ENCODE measurements around the gene RBBP8.
"Not testable (repeated sequence)": the region's sequence is repeated elsewhere in the genome, so short reads cannot be mapped to it uniquely, and the experiment has no call there.

The RBBP8 gene

DNA sequence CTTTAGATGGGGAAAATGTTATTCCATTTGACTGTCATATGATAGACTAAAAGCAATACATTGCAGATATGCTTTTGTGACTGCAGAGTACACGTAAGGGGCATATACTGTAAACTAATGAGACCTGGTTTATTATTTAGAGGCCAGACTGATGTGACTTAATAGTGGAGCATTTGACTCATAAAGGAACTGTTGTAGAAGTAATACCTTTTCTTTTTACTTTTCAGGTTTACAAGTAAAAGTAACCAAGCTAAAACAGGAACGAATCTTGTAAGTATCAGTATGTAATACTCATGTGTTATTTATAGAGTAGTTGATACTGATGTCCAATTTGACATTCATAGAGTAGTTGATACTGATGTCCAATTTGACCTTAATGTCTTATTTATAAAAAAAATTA lies 13.1 kb downstream of the RBBP8 start:
- no peak for DNase-seq

DNA sequence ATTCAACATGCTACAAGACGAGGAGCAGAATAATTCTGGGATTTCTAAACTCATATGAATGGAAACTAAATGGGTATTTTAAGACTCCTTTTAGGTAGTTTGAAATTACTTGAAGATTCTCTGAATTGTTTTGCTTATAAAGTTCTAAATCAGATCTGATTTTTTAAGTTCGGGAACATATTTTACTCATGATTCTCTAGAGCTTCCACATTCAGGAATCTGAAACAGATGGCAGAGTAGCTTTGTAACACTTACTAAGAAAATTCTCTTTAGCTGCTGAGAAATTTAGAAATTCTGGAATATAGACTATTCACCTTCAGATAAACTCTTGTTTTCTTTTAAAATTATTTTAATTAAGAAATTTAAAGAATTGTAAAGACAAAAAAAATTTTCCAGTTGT lies 13.7 kb downstream of the RBBP8 start:
- DNase-seq = no peak

DNA sequence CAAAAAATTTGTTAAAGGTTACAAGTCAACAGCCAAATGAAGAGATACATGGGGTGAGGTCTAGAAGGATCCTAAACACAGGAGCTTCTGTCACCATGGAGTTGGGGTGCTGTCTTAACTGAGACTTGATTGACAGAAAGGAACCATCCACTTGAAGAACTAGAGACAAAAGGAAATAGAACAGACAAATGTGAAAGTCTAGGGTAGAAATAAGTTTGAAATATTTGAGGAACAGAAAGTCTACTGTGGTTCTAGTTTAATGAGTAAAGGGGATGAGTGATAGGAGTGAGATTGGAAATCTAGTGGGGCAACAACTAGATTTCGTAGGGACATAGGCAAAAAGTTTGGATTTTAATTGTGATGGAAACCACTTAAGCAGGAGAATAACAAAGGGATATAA lies 18.7 kb downstream of the RBBP8 start:
- no peak for DNase-seq

DNA sequence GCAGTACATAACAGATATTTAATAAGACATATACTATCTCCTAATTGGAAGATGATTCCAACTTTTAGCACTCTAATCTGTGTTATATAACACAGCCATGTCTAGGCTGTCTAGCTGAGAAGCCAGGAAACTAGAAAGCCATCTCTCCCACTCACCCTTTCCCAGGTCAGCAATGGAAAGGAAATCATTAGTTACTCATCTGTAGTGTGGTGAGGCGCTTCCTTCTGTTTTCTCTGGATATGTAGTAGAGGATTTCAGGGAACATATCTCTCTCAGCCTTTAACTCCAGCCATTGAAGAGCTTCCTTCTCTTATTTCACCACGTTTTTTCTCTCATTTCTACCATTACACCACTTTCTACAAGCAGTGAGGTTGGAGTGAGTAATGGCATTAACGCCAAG lies 19.4 kb downstream of the RBBP8 start:
- no peak for DNase-seq

DNA sequence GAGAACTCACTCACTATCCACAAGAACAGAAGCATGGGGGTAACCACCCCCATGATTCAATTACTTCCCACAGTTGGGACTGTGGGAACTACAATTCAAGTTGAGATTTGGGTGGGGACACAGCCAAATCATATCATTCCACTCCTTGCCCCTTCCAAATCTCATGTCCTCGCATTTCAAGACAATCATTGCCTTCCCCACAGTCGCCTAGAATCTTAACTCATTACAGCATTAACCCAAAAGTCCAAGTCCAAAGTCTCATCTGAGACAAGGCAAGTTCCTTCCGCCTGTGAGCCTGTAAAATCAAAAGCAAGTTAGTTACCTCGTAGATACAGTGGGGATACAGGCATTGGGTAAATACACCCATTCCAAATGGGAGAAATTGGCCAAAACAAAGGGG lies 20.9 kb downstream of the RBBP8 start:
- not testable (repeated sequence) for DNase-seq

DNA sequence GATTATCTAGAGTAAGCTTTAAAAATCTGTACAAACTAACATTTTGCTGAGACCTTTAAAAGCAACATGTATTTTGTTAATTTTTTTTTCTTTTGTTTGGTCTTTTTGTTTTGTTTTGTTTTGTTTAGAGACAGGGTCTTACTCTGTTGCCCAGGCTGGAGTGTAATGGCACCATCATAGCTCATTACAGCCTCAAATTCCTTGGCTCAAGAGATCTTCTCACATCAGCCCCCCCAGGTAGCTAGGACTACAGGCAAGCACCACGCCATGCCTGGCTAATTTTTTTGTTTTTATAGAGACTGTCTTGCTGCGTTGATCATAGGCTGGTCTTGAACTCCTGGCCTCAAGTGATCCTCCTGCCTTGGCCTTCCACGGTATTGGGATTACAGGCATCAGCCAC lies 23.1 kb downstream of the RBBP8 start:
- no peak for DNase-seq

DNA sequence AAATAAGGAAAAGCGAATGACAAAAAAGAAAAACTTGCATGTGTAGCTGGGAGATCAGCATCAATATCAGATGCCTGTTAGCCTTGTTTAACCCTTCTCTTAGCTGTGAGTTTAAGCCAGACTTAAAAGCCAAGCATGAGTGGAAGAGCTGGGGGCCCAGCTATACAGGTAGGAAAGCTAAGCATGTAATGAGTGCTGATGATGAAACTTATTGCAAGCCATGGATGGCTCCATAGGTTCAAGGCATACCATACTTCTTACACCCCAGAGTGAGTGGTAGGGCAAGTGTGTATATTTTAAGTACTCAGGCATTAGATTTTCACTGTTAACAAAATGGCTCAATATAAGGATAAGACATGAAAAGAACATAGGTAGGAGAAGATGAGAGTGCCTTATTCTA lies 28.0 kb downstream of the RBBP8 start:
- DNase-seq = no peak

DNA sequence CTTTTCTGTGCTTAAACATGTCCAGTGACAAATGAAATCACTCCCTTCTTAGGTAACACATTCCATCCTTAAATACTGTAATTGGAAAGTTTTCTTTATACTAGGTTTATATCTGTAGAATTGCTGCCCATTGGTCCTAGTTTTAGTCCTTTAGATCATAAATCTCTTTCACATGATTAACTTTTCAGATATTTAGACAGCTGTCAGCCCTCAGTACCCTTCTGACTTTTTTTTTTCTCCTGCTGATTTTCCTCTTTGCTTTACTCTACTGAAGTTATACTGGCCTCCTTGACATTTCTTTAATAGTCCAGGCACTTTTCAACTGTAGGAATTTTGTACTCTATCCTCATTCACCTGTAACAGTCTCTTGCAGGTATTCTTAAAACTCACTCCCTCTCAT lies 28.9 kb downstream of the RBBP8 start:
- no peak for DNase-seq

DNA sequence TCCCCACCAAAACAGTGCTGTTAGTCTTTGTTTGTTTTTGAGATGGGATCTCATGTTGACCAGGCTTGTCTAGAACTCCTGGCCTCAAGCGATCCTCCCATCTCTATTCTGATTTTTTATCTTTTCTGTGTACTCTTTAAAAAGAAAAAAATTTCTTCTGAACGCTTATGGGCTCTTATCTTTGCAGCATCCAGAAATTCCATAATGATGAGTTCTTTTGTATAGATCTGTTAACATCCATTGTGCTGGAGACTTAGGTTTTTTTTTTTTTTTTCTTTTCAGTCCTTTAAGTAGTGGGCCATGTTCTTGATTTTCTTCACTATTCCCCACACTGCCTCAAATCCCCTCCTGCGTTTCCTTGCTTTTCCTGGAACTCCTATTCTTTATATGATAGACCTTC lies 31.0 kb downstream of the RBBP8 start:
- DNase-seq = no peak

DNA sequence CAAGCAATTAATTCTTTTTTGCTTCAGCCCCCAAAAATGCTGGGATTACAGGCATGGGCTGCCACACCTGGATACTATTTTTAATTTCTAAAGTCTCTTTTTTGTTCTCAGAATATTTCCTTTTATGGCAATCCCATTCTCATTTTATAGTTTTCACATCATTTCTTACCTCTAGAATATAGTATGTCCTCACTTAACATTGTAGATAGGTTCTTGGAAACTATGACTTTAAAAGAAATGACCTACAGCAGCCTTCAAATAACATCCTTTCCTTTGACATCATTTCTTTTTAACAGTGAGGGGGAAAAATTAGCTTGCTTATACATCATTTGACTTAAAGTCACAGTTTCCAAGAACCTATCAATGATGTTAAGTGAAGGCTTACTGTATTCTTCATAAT lies 31.6 kb downstream of the RBBP8 start:
- DNase-seq = no peak

DNA sequence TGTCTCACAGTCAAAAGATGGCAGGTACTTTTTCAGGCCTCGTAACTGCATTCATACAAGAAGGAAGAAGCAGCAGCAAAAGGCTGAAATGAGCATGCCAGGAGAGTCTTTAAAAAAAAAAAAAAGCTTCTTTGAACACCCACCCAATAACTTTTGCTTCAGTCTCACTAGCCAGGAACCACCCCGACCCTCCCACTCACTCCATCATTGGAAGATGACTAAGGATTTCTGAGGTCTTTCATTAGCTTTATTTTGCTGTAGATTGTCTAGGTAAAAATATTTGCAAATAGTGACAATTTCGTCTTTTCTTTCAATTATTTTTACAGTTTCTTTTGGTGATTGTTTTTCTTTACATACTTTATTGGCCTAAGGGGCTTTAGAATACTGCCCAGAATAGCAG lies 37.9 kb downstream of the RBBP8 start:
- no peak for DNase-seq

DNA sequence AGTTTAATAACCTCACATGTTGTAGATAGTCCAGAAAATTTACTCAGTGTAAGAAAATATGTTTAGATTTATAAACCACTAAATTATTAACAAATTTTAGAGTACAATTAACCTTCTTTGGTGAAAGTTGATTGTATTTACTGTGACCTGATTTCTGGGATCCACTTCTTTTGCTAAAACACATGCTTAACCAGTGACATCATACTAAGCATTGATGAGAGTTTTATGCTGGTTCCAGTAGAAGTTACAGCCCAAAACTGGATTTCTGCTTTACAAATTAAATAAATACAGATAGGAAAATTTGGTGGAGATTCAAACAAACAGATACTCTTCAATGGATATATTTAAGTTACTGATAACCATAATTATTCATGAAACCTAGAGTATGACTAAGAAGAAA lies 40.9 kb downstream of the RBBP8 start:
- no peak for DNase-seq

DNA sequence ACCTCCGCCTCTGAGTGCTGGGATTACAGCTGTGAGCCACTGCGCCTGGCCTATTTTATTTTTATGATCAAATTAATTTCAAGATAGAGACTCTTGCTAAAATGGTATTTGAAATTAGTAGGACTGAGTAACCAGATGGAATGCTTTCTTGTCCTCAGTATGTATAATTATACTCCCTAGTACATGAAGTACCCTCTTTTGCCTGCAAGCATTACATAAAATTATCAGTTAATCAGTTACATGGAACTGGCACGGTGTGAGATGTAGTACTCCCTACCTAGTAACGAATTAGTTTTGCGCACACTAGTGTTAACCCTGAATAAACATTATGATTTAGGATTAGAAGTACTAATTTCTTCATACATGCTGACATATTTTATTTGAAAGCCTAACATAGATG lies 41.6 kb downstream of the RBBP8 start:
- no peak for DNase-seq

DNA sequence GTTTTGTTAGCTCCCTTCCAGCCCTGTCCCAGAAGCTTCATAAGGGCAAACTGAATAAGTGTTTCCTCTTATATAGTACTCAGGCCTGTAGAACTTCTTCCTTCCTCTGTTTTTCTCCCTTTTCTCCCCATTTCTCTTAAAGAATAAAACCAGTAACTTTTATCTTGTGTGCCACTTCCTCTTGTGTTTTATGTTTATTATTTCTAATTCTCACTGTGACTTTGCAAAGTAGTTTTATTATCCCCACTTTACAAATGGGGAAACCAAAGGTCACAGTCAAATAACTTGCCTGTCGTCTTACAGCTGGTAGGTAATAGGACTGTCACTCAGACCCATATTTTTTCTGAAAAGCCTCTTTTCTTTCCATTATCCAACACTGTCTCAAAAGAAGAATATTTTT lies 42.4 kb downstream of the RBBP8 start:
- no peak for DNase-seq

DNA sequence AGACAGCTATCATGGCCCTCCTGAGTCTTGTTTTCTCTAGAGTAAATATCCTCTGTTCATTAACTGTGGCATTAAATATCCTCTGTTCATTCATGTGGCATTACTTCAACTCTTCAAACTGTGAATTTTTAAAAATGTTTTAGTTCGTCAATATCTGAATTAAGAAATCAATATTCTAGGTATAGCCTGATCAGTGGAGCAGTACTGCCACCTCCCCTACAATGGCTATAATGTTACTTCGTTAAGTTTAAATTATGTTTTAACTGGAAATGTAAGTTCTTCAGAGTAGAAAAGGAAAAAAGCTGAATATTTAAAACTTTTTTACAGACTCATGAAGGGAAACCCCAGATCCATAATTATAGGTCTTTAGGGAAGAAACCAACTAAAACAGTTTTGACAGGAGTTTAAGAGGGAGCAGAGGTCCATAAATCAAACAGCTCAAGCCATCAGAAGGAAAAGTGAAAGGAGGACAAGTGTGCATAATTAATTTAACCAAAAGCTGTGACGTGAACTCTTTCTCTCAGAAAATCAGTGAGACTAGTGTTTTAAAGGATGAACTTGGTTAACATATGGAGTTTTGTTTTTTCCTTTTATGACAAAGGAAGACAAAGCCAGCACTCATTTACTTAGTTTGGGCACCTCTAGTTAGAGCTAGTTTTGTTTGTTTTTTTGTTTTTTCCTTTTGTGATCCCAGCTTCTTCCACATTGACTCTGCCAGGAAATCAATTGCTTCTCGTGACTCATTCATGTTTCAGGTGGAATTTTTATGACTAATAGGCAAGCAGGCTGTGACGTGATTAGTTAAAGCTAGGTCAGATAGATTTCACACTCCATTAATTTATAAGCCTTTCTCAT lies 44.9 kb downstream of the RBBP8 start:
- no peak for DNase-seq

DNA sequence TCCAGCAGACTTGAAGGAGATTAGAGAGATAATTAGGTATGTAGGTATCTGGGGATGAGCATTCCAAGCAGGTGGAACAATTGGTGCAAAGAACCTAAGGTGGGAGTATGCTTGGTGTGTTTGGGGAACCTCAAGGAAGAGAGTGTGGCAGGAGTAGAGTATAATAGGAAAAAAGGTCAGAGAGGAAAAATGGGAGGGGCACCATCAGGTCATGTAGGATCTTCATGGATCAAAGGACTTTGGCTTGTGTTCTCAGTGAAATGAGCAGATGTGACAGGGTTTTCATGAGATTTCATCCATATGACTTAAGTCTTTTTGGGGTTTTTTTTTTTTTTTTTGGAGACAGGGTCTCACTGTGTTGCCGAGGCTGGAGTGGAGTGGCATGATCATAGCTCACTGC lies 47.3 kb downstream of the RBBP8 start:
- DNase-seq = no peak

DNA sequence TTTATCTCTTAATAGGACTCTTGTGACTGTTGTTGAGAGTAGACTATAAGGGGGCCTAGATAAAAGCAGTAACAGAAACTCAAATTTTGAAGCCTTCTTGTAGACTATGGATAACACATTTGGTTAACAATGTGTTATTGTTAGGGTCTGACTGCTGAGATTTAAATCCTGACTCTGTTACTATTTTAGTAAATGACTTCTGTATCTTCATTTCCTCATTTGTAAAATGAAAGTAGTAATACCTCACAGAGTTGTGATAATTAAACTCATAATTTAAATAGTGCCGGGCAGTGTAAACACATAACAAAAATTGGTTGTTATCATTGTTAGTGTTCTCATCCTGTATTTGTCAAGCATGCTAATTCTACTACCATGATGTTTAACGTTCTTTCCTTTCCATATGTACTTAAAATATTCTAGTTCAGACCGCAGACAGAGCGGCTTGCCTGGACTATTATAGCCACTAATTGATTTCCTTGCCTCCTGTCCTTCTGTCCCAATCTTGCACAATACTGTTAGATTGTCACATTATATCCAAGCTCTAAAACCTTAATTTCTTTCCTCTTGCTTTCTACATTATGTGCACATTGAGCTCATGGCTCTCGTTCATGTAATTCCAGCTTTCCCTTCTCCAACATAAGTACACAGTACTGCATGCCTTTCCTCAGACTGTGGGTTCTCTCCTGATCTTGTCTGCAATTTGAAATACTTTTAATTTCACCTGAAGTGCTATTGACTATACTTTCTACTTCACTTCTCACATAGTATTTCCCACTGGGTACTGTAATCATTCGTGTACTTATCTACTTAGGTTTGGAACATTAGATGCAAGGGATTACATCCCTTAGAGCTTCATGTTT lies 48.4 kb downstream of the RBBP8 start:
- no peak for DNase-seq

DNA sequence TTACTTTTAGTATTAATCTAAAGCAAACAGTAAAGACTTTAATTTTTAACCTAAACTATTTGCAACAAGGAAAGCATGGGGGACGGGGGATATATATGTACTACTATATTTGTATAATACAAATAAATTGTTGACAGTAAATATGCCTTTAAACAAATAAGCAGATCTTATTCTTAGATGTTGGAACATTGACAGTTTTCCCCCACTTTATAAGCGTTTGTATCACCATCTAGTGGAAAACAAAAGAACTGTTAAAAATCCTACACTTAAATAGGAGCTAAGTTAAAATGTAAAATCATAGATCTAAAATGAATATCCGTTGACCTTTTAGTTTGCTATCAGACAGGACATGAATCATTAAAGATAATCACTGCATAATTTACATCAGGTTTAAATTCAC lies 50.0 kb downstream of the RBBP8 start:
- DNase-seq = no peak

DNA sequence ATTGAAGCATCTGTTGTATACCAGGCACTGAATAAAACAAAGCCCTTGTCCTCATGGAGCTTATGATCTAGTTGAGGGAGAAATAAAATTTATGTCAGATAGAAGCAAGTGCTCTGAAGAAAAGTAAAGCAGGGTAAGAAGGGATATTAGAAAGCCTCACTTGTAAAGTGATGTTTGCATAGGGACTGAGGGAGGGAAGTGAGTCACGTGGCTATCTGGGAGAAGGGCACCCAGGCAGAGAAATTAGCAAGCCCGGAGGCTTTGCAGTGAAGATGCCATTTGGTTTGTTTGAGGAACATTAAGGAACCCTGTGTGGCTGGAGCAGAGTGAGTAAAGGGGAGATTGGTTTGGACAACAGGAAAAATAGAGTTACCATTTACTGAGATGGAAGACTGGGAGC lies 52.1 kb downstream of the RBBP8 start:
- no peak for DNase-seq

DNA sequence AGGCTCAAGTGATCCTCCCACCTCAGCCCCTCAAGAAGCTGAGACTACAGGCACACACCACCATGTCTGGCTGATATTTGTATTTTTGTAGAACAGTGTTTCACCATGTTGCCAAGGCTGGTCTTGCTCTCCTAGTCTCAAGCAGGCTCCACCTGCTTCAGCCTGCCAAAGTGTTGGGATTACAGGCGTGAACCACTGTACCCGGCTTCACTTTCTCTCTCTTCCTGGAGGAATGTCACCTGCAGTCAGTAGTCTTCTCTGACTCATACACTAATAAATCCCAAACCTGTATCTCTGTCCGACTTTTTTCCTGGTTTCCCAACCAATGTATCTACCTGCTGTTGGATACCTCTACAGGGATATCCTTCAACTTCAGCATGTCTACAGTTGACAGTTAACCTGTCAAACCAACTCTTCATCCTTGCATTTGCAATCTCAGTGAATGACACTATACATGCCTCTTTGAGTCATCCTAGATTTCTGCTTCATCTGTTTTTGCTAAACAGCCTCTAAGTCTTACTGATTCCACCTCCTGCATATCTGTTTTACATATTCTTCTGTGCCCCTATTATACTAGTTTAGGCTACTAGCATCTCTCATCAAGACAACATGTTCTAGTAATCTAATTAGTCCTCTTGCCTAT lies 54.5 kb downstream of the RBBP8 start:
- no peak for DNase-seq

DNA sequence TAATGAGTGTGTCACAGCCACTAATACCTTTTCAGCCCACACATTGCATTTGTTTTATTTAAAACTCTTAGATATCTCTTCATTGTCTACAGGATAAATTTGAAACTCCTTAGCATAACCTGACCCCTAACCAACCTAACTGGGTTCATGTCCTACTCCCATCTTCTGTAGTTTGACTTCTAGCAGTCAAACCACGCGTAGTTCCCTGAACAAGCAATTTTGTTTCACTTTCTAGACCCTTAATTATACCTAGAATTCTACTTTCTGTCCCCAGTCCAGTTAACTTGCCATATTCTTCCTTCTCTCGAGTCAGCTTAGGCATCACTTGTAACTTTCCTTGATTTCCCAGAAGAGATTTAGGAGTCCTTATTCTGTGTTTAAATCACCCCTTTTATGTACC lies 55.1 kb downstream of the RBBP8 start:
- no peak for DNase-seq

DNA sequence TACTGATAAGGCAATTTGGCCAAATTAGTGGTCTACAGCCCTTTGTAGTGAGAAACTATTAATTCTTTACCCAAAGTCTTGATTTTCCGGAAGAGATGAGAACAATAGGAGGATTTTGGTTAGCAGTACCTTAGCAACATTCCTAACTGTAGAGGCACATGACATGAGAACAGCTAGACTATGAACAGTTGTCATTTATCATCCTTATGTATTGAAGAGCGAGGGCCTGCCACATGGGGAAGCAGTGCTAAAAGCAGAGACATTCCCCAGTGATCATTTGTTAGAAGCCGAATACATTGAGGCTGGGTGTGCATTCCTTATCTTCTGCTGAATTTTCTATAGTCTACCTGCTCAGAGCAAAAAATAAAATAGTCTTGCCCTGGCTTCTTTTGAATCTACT lies 65.2 kb downstream of the RBBP8 start:
- DNase-seq = no peak

DNA sequence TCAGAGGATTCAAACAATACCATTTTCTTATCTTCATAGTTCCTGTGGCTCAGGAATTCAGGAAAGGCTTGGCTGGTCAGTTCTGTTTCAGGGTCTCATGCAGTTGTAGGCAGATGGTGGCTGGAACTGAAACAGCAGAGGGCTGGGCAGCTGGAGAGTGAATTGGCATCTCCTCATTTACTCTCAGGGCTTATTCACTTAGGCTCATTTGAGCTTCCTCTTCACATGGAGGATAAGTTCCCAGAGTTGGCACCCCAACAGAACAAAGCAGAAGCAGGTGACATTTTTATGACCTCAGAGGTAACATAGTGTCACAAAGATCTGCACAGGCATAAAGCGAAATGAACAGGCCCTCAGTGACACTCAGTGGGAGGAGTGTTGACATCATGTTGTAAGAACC lies 66.1 kb downstream of the RBBP8 start:
- no peak for DNase-seq

DNA sequence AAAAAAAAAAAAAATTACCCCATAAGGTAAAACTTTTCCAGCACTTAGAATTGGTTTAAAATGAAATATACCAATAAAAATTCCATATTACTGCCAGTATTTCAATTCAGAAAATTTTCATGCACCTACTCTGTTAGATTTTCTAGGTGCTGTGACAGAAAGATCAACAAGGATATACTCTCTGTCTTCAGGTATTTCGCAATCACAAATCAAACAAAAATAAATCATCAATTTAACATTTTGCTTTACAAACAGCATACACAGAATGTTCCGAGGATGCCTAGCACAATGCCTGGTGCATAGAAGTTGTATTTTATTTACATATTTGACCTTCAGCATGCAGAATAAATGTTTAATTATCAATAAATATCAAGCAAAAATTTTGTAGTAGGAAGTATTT lies 66.5 kb downstream of the RBBP8 start:
- no peak for DNase-seq

All from activated gamma-delta T cell treated with Interleukin-2 at 50 U/mL for 16 hours (primary cell).